Measurements from ENCODE around the gene CLEC9A. TPM values are rescaled to one million over a fixed set of nuclear protein-coding genes. Genes with fewer than 3 reads are reported as not detected.

The CLEC9A gene
- total and polyA plus RNA-seq, 10 of the 15 experiments (the other 5 are each of a cell fraction or from before 2014, with no cell fraction given), result not detected

- 53% methylated on average over 6 of the region's 6 CpGs for WGBS (ENCODE audit: insufficient coverage, insufficient replicate concordance, low lambda C conversion rate, missing lambda C conversion rate)
- H3K27me3 ChIP-seq (replicated peaks in 1 of 2; ENCODE audit: control insufficient read depth in 2 of 2, insufficient read depth in 2 of 2, low read length in 1 of 2), result peaks cover 0 to 9% of the 10 kb centered on the region in 2 experiments; a peak in 1 of 4 replicates
- BruUV-seq (replicated peaks), result no TSS peak
- ChIA-PET SMC1A (ENCODE audit: uncharacterized antibody, unreplicated experiment) (interaction anchor here (1.3 to 4.1 kb wide), 4 partner anchors 9 to 127 kb away, joined by 3 to 19 read pairs (median 6); no protein-coding TSS in a partner anchor), CTCF (interaction anchor here (1.1 kb wide), 1 partner anchor 9 kb away, joined by 3 read pairs; no protein-coding TSS in a partner anchor), POLR2A (no interaction called here), RAD21 (ENCODE audit: unreplicated experiment) (interaction anchor here (1.0 kb wide), 1 partner anchor 11 kb away, joined by 3 read pairs; no protein-coding TSS in a partner anchor)
- no peak overlapping the region for H2AFZ ChIP-seq (ENCODE audit: control insufficient read depth, low read depth, low read length)
- H3K27ac ChIP-seq (ENCODE audit: control insufficient read depth, insufficient read depth), result no peak overlapping the region
- intact Hi-C loops (cut with micrococcal nuclease; ENCODE audit: unreplicated experiment), result loop anchor here (10.0 kb wide), 2 partner anchors 198 to 268 kb away; no protein-coding TSS in a partner anchor
- H3K4me1 ChIP-seq (ENCODE audit: control insufficient read depth, insufficient read depth, low read length), result no peaks in the 10 kb centered on the region
- no peak for DNase-seq (ENCODE audit: low read depth, low spot score)
- no peak for FAIRE-seq
- TF ChIP-seq TARDBP (IDR thresholded peaks at IDR 0.05; ENCODE audit: borderline replicate concordance) (no peak), TCF12 (IDR thresholded peaks at IDR 0.05; ENCODE audit: low read depth, low read length) (no peak), ATF3 (IDR thresholded peaks at IDR 0.05; ENCODE audit: borderline replicate concordance, extremely low read depth, low read depth, low read length) (no peak), HCFC1 (IDR thresholded peaks at IDR 0.05; ENCODE audit: low read length) (no peak), ZZZ3 (IDR thresholded peaks at IDR 0.05; ENCODE audit: control insufficient read depth, insufficient read length, low read depth) (no peak), CHD4 (IDR thresholded peaks at IDR 0.05) (no peak)
- H3K79me2 ChIP-seq (ENCODE audit: control insufficient read depth, insufficient read depth, low read length), result no peaks in the 10 kb centered on the region
- H3K9ac ChIP-seq (ENCODE audit: control insufficient read depth, insufficient read depth, low read length), result no peak overlapping the region
- in situ Hi-C loops (cut with MboI), result no loop called here
- no peaks in the 10 kb centered on the region for H3K9me3 ChIP-seq (replicated peaks; ENCODE audit: control insufficient read depth, insufficient read depth, low read length)
- H3K4me2 ChIP-seq (ENCODE audit: control insufficient read depth, insufficient read depth), result no peak overlapping the region
- no peak overlapping the region for H3K4me3 ChIP-seq
- no peak for ATAC-seq
- H3K36me3 ChIP-seq (ENCODE audit: control insufficient read depth in 2 of 2, insufficient read depth in 2 of 2, low read length in 1 of 2), result no peaks in the 10 kb centered on the region
- no peaks in the 10 kb centered on the region for H4K20me1 ChIP-seq (ENCODE audit: control insufficient read depth, insufficient read depth)
Measured at GRCh38 chr12:10012630-10013330, 17.7 kb upstream of the CLEC9A start.

GRCh38 chr12:10015450-10015849, 15.0 kb upstream of the CLEC9A start:
- Histone ChIP-seq H4K20me1 (ENCODE audit: control insufficient read depth, insufficient read depth) (no peaks in the 10 kb centered on the region), H3K79me2 (ENCODE audit: control insufficient read depth, insufficient read depth, low read length) (no peaks in the 10 kb centered on the region), H3K9me3 (replicated peaks; ENCODE audit: control insufficient read depth, insufficient read depth, low read length) (no peaks in the 10 kb centered on the region), H3K9ac (ENCODE audit: control insufficient read depth, insufficient read depth, low read length) (no peak overlapping the region), H3K4me2 (ENCODE audit: control insufficient read depth, insufficient read depth) (no peak overlapping the region), H3K27me3 (replicated peaks in 1 of 2; ENCODE audit: control insufficient read depth in 2 of 2, insufficient read depth in 2 of 2, low read length in 1 of 2) (peaks cover 0 to 9% of the 10 kb centered on the region in 2 experiments; a peak in 1 of 4 replicates), H3K27ac (ENCODE audit: control insufficient read depth, insufficient read depth) (no peak overlapping the region), H3K4me1 (ENCODE audit: control insufficient read depth, insufficient read depth, low read length) (no peaks in the 10 kb centered on the region), H2AFZ (ENCODE audit: control insufficient read depth, low read depth, low read length) (no peak overlapping the region), H3K4me3 (no peak overlapping the region), H3K36me3 (ENCODE audit: control insufficient read depth in 2 of 2, insufficient read depth in 2 of 2, low read length in 1 of 2) (no peaks in the 10 kb centered on the region)
- intact Hi-C loops (cut with micrococcal nuclease; ENCODE audit: unreplicated experiment), result loop anchor here (10.0 kb wide), 2 partner anchors 201 to 271 kb away; no protein-coding TSS in a partner anchor
- no peak for TF ChIP-seq ATF3 (IDR thresholded peaks at IDR 0.05; ENCODE audit: borderline replicate concordance, extremely low read depth, low read depth, low read length)
- ChIA-PET RAD21 (ENCODE audit: unreplicated experiment) (no interaction called here), POLR2A (no interaction called here), CTCF (interaction anchor here (1.3 kb wide), 1 partner anchor 125 kb away, joined by 5 read pairs; no protein-coding TSS in a partner anchor), SMC1A (ENCODE audit: uncharacterized antibody, unreplicated experiment) (interaction anchor here (0.7 kb wide), 1 partner anchor 19 kb away, joined by 3 read pairs; no protein-coding TSS in a partner anchor)
- in situ Hi-C loops (cut with MboI), result no loop called here
- DNase-seq (ENCODE audit: low read depth, low spot score) (no peak), ATAC-seq (no peak), FAIRE-seq (no peak)
- 52% methylated on average over 4 of the region's 4 CpGs for WGBS (ENCODE audit: insufficient coverage, insufficient replicate concordance, low lambda C conversion rate, missing lambda C conversion rate)
- no TSS peak for BruUV-seq (replicated peaks)

Measured in GM12878 (cell line).